Mesenchymal stem cell (in vitro differentiated cells and primary cell): Measurements from ENCODE around the gene CACNA2D2.
A peak's percentile ranks its signal among the peaks of the same experiment; 100 is the strongest.

Experiments
- DNase-seq: peaks from one replicate; pipeline ENCODE4 v3.0.0-alpha.2; 2013
- H2AFZ ChIP-seq: one replicate; pipeline ENCODE4 v1.6.1; 2013; ENCODE audit warnings: low read depth, mild to moderate bottlenecking, control low read depth, inconsistent platforms, low read length, moderate library complexity
- H2AK5ac ChIP-seq: 2 replicates; pipeline ENCODE4 v1.6.1; 2013; ENCODE audit warnings: low read length, moderate library complexity, mild to moderate bottlenecking, inconsistent platforms; ENCODE audit not compliant: severe bottlenecking
- H2BK120ac ChIP-seq: one replicate; pipeline ENCODE4 v1.6.1; 2013; ENCODE audit warnings: low read depth, mild to moderate bottlenecking, inconsistent platforms, low read length, moderate library complexity
- H2BK12ac ChIP-seq, 2 experiments: one replicate each; pipeline ENCODE4 v1.6.1; 2013; ENCODE audit warnings: inconsistent platforms in 2 of 2, low read length in 2 of 2, mild to moderate bottlenecking in 2 of 2, moderate library complexity in 2 of 2, control low read depth in 1 of 2
- H2BK15ac ChIP-seq: one replicate; pipeline ENCODE4 v1.6.1; 2013; ENCODE audit warnings: mild to moderate bottlenecking, low read depth, inconsistent platforms; ENCODE audit not compliant: poor library complexity, severe bottlenecking
- H2BK5ac ChIP-seq: 2 replicates; pipeline ENCODE4 v1.6.1; 2013; ENCODE audit warnings: low read depth, mild to moderate bottlenecking, low read length, control low read depth, inconsistent platforms; ENCODE audit not compliant: poor library complexity, severe bottlenecking
- H3K14ac ChIP-seq, 2 experiments: one replicate each; pipeline ENCODE4 v1.6.1; 2013; ENCODE audit warnings: inconsistent platforms in 2 of 2, low read length in 2 of 2, control low read depth in 1 of 2, mild to moderate bottlenecking in 1 of 2, moderate library complexity in 1 of 2
- H3K18ac ChIP-seq, 2 experiments: one replicate each; pipeline ENCODE4 v1.6.1; 2013; ENCODE audit warnings: inconsistent platforms in 2 of 2, low read length in 2 of 2, control low read depth in 1 of 2, low read depth in 1 of 2, mild to moderate bottlenecking in 1 of 2
- H3K23ac ChIP-seq, 2 experiments: one replicate each; pipeline ENCODE4 v1.6.1; 2013; ENCODE audit warnings: inconsistent platforms in 2 of 2, low read length in 2 of 2, mild to moderate bottlenecking in 2 of 2, moderate library complexity in 2 of 2, control low read depth in 1 of 2
- H3K27ac ChIP-seq: 2 replicates; pipeline ENCODE4 v1.5.1; 2013; ENCODE audit warnings: mild to moderate bottlenecking, moderate library complexity, low read length, control low read depth, inconsistent platforms; ENCODE audit not compliant: poor library complexity, severe bottlenecking
- H3K27me3 ChIP-seq, 2 experiments: 2 replicates each; pipeline versions ENCODE4 v1.6.1 to v1.7.0; 2013; ENCODE audit warnings: low read length in 2 of 2, mild to moderate bottlenecking in 2 of 2, moderate library complexity in 2 of 2, control low read depth in 1 of 2, inconsistent platforms in 1 of 2; ENCODE audit not compliant: control insufficient read depth in 1 of 2, insufficient read depth in 1 of 2
- H3K36me3 ChIP-seq, 2 experiments: 2 replicates each; pipeline versions ENCODE4 v1.6.1 to v1.7.0; 2013; ENCODE audit warnings: low read length in 2 of 2, control low read depth in 1 of 2, inconsistent platforms in 1 of 2, low read depth in 1 of 2, mild to moderate bottlenecking in 1 of 2; ENCODE audit not compliant: insufficient read depth in 2 of 2, control insufficient read depth in 1 of 2
- H3K4ac ChIP-seq, 2 experiments: one replicate each; pipeline ENCODE4 v1.6.1; 2013; ENCODE audit warnings: inconsistent platforms in 2 of 2, low read length in 2 of 2, mild to moderate bottlenecking in 2 of 2, moderate library complexity in 2 of 2, control low read depth in 1 of 2, low read depth in 1 of 2
- H3K4me1 ChIP-seq: 2 replicates; pipeline ENCODE4 v1.6.1; 2013; ENCODE audit warnings: low read depth, low read length, control low read depth; ENCODE audit not compliant: control insufficient read depth, insufficient read depth
- H3K4me2 ChIP-seq: 2 replicates; pipeline ENCODE4 v1.6.1; 2013; ENCODE audit warnings: low read length, mild to moderate bottlenecking, inconsistent platforms; ENCODE audit not compliant: poor library complexity, severe bottlenecking
- H3K4me3 ChIP-seq, 2 experiments: 2 replicates each; pipeline versions ENCODE4 v1.5.1 to v1.7.0; 2013; ENCODE audit warnings: low read length in 2 of 2, mild to moderate bottlenecking in 2 of 2, control low read depth in 1 of 2, low read depth in 1 of 2; ENCODE audit not compliant: insufficient read depth in 1 of 2
- H3K79me1 ChIP-seq: replicated peaks from 2 replicates; pipeline ENCODE4 v1.6.1; 2013; ENCODE audit warnings: mild to moderate bottlenecking, control low read depth, low read length, inconsistent platforms; ENCODE audit not compliant: poor library complexity, severe bottlenecking
- H3K9ac ChIP-seq: 2 replicates; pipeline ENCODE4 v1.7.0; 2013; ENCODE audit warnings: mild to moderate bottlenecking, low read length, moderate library complexity
- H3K9me3 ChIP-seq: 2 replicates; pipeline ENCODE4 v1.7.0; 2013; ENCODE audit warnings: mild to moderate bottlenecking, low read length; ENCODE audit not compliant: control insufficient read depth
- H4K8ac ChIP-seq: one replicate; pipeline ENCODE4 v1.6.1; 2013; ENCODE audit warnings: inconsistent platforms, mild to moderate bottlenecking, low read length, moderate library complexity
- H4K91ac ChIP-seq: one replicate; pipeline ENCODE4 v1.6.1; 2013; ENCODE audit warnings: mild to moderate bottlenecking, low read length, inconsistent platforms
- WGBS: methylation state at CpG from one replicate; pipeline ENCODE4 v1.1.7; 2013; ENCODE audit warnings: mixed read lengths; 5-methylcytosine and 5-hydroxymethylcytosine counted together

Gene CACNA2D2

DNA sequence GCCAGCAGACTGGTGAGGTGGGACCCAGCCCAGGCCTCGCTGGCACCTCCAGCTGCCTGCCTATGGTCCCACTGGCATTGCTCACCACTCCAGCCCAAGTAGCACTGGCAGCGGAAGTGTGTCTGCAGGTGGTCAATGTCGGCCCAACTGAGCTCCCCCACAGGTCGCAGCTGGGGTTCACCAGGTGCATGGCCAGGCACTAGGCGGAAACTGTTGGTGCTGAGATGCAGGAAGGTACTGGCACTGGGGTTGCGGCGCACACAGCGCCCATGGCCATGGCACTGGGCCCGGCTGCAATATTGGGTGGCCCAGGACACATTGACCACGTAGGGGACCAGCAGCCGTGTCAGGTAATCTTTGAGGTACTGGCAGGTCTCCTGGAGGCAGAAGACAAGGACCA, 185.3 kb downstream of the CACNA2D2 start:
- Histone ChIP-seq H3K27ac (no peak overlapping the region), H3K4me2 (no peak overlapping the region), H4K91ac (no peak overlapping the region), H3K14ac (peak overlapping the region in 1 of 2 experiments; percentile 1), H3K4me1 (peaks cover 56% of the 10 kb centered on the region), H2BK120ac (no peak overlapping the region), H2AFZ (no peak overlapping the region), H3K79me1 (peaks cover 44% of the 10 kb centered on the region), H2AK5ac (no peak overlapping the region), H2BK15ac (no peak overlapping the region), H3K4me3 (peak overlapping the region in 1 of 2 experiments; percentile 43), H3K36me3 (peaks cover 47 to 53% of the 10 kb centered on the region in 2 experiments), H2BK5ac (no peak overlapping the region), H3K9me3 (no peaks in the 10 kb centered on the region), H3K4ac (no peak overlapping the region), H2BK12ac (no peak overlapping the region), H3K27me3 (no peaks in the 10 kb centered on the region), H4K8ac (no peak overlapping the region), H3K18ac (no peak overlapping the region), H3K9ac (no peak overlapping the region), H3K23ac (peak overlapping the region in 1 of 2 experiments; percentile 35)
- 95% methylated on average over 11 of the region's 11 CpGs for WGBS
- no peak for DNase-seq

DNA sequence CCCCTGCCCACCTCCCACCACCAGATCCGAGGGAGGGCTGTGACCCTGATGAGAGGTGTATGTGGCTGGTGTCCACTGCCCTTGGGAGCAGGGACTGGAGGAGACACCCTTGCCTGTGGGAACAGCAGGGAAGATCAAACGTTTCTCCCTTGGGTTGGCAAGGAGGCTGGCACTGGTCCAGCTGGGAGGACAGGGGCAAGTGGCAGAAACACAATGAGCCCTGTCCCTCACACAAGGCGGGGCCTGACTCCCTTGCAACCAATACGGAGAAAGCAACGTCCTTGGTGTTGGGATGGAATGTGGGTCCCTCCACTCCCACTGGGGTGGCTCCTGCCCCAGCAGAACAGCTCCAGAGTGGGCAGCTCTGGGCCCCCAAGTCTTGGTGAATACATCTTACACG, 186.1 kb downstream of the CACNA2D2 start:
- H3K4me1 ChIP-seq: peaks cover 49% of the 10 kb centered on the region
- no peak overlapping the region for H3K18ac ChIP-seq
- no peaks in the 10 kb centered on the region for H3K27me3 ChIP-seq
- no peak overlapping the region for H2BK12ac ChIP-seq
- 88% methylated on average over 5 of the region's 6 CpGs for WGBS
- no peak overlapping the region for H2BK120ac ChIP-seq
- H4K91ac ChIP-seq: no peak overlapping the region
- H3K27ac ChIP-seq: peak overlapping the region; percentile 4
- H3K36me3 ChIP-seq: peaks cover 47 to 53% of the 10 kb centered on the region in 2 experiments
- H2BK5ac ChIP-seq: no peak overlapping the region
- no peak overlapping the region for H3K14ac ChIP-seq
- H3K4ac ChIP-seq: no peak overlapping the region
- H2AFZ ChIP-seq: no peak overlapping the region
- no peak overlapping the region for H3K4me2 ChIP-seq
- H4K8ac ChIP-seq: no peak overlapping the region
- H2AK5ac ChIP-seq: peak overlapping the region; percentile 17
- H2BK15ac ChIP-seq: no peak overlapping the region
- no peaks in the 10 kb centered on the region for H3K9me3 ChIP-seq
- H3K23ac ChIP-seq: no peak overlapping the region
- H3K4me3 ChIP-seq: no peak overlapping the region
- peaks cover 44% of the 10 kb centered on the region for H3K79me1 ChIP-seq
- H3K9ac ChIP-seq: peak overlapping the region; percentile 26
- DNase-seq: no peak

DNA sequence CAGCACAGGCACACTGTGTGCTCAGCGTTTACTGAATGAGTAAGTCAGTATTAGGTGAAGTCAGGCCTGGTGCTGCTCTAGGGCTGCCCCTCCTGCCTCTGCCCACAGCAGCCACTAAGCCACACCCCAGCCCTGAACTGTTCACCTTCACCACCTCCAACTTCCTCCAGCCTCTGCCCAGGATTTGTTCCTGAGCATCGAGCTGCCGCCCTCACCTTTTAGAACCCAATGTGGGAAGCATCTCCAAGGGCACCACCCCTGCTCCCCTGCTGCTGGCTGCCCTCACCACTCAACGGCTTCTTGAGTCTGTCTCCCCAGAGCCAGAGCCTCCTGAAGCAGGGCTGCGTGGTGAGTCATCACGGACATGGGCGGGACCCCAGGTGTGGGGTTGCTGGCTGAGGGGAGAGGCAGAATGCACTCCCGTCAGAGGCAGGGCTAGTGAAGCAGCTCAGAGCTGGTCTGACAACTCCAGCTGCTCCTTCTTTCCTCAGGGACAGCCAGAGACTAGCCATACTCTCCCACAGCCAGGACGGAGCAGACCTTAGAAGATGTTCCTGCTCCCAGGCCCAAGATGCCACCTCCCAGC, 186.7 kb downstream of the CACNA2D2 start:
- H3K4me3 ChIP-seq: no peak overlapping the region
- no peak overlapping the region for H2BK120ac ChIP-seq
- no peak overlapping the region for H2AFZ ChIP-seq
- peaks cover 47 to 53% of the 10 kb centered on the region in 2 experiments for H3K36me3 ChIP-seq
- no peak for DNase-seq
- peaks cover 43% of the 10 kb centered on the region for H3K4me1 ChIP-seq
- H3K23ac ChIP-seq: no peak overlapping the region
- H4K8ac ChIP-seq: no peak overlapping the region
- H3K18ac ChIP-seq: no peak overlapping the region
- no peak overlapping the region for H2BK15ac ChIP-seq
- WGBS: 73% methylated on average over 6 of the region's 9 CpGs
- H3K14ac ChIP-seq: no peak overlapping the region
- H2BK12ac ChIP-seq: no peak overlapping the region
- H3K79me1 ChIP-seq: peaks cover 41% of the 10 kb centered on the region
- H3K9me3 ChIP-seq: no peaks in the 10 kb centered on the region
- H3K4ac ChIP-seq: no peak overlapping the region
- H2BK5ac ChIP-seq: no peak overlapping the region
- H3K4me2 ChIP-seq: no peak overlapping the region
- H4K91ac ChIP-seq: no peak overlapping the region
- H3K27ac ChIP-seq: peak overlapping the region; percentile 4
- H3K9ac ChIP-seq: peak overlapping the region; percentile 26
- no peaks in the 10 kb centered on the region for H3K27me3 ChIP-seq
- H2AK5ac ChIP-seq: no peak overlapping the region

DNA sequence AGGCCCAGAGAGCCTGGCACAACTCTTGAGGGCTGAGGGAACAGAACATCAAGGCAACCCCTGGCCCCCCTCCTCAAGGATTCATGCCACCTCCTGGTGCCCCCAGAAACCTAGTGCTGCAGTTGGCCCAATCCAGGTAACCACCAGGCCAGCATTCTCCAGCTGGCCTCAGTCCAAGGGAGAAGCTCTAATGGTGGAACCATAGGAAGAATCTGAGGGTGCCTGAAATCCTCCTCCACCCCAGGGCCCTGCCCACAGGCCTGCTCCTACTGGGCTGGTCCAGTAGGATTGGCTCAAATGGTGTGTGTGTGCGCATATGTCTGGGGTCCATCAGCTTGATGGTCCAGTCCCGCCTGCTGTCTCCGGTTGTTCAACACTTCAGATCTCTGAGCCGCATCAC, 188.6 kb downstream of the CACNA2D2 start:
- H2BK5ac ChIP-seq: no peak overlapping the region
- H3K18ac ChIP-seq: no peak overlapping the region
- H4K8ac ChIP-seq: no peak overlapping the region
- peaks cover 41% of the 10 kb centered on the region for H3K79me1 ChIP-seq
- H2AK5ac ChIP-seq: no peak overlapping the region
- H3K14ac ChIP-seq: no peak overlapping the region
- no peak overlapping the region for H3K9ac ChIP-seq
- H2AFZ ChIP-seq: no peak overlapping the region
- no peak overlapping the region for H3K4me3 ChIP-seq
- no peak overlapping the region for H3K4ac ChIP-seq
- no peak overlapping the region for H2BK15ac ChIP-seq
- no peak overlapping the region for H2BK120ac ChIP-seq
- no peak overlapping the region for H3K23ac ChIP-seq
- no peaks in the 10 kb centered on the region for H3K27me3 ChIP-seq
- no peak overlapping the region for H3K27ac ChIP-seq
- H3K4me2 ChIP-seq: no peak overlapping the region
- H3K9me3 ChIP-seq: no peaks in the 10 kb centered on the region
- peaks cover 36% of the 10 kb centered on the region for H3K4me1 ChIP-seq
- DNase-seq: no peak
- no peak overlapping the region for H4K91ac ChIP-seq
- H2BK12ac ChIP-seq: no peak overlapping the region
- peaks cover 44 to 48% of the 10 kb centered on the region in 2 experiments for H3K36me3 ChIP-seq
- WGBS: 100% methylated on average over 4 of the region's 4 CpGs
